Measurements from ENCODE around the gene KRT36. TPM values are rescaled to one million over a fixed set of nuclear protein-coding genes. Genes with fewer than 3 reads are reported as not detected.

KRT36 gene
- total and polyA plus RNA-seq, 2 experiments from 2014 or later: not detected

- peaks cover 12% of the 10 kb centered on the region; the same call in 1 of the 2 replicates for H3K4me1 ChIP-seq (ENCODE audit: insufficient read depth)
- DNase-seq (ENCODE audit: low spot score) (no peak), ATAC-seq (no peak)
- 0 out of 2 replicates have a peak, but pooled peaks cover 9% of the 10 kb centered on the region for H3K36me3 ChIP-seq (ENCODE audit: insufficient read depth)
- Mint-ChIP-seq H3K36me3 (ENCODE audit: low read depth) (peaks cover 20% of the 10 kb centered on the region), H3K27me3 (ENCODE audit: insufficient read depth, low read depth, poor library complexity) (peaks cover 18% of the 10 kb centered on the region), H3K9me3 (no peaks in the 10 kb centered on the region), H3K27ac (no peak overlapping the region), H3K4me1 (peaks cover 21% of the 10 kb centered on the region), H3K4me3 (no peak overlapping the region)
- H3K27ac ChIP-seq (ENCODE audit: low read depth): no peak overlapping the region
- H3K9me2 ChIP-seq (ENCODE audit: insufficient read depth): no peaks in the 10 kb centered on the region
- no peak for TF ChIP-seq ZNF331 (CRISPR knock-in tag; IDR thresholded peaks at IDR 0.05; ENCODE audit: low read depth)
- TF ChIP-seq CTCF (conservative IDR thresholded peaks at IDR 0.05; ENCODE audit: low read depth in 2 of 2): no peak
- no peak overlapping the region for H3K4me3 ChIP-seq
- H3K4me2 ChIP-seq: no peak overlapping the region
- H3F3A ChIP-seq (replicated peaks; ENCODE audit: low read depth): 0 out of 2 replicates have a peak, but pooled peaks cover 4% of the 10 kb centered on the region
- no peaks in the 10 kb centered on the region for H3K27me3 ChIP-seq (ENCODE audit: insufficient read depth)
- no peaks in the 10 kb centered on the region for H4K20me1 ChIP-seq (replicated peaks; ENCODE audit: insufficient read depth)
- H3K79me2 ChIP-seq (replicated peaks; ENCODE audit: insufficient read depth): no peaks in the 10 kb centered on the region
- no peak overlapping the region for H2AFZ ChIP-seq
These were observed 30.0 kb upstream of the KRT36 start for GRCh38 chr17:41519501-41520224.

GRCh38 chr17:41518789-41519449 lies 29.2 kb upstream of the KRT36 start, which contains the start of gene KRT15:
Gene KRT15 (minus strand): TSS chr17:41518890. CDS start chr17:41518827, 63 bp downstream.
- no peaks in the 10 kb centered on the region for H3K27me3 ChIP-seq (ENCODE audit: insufficient read depth)
- no peak for DNase-seq (ENCODE audit: low spot score)
- 0 out of 2 replicates have a peak, but pooled peaks cover 9% of the 10 kb centered on the region for H3K36me3 ChIP-seq (ENCODE audit: insufficient read depth)
- no peaks in the 10 kb centered on the region for H3K9me3 Mint-ChIP-seq
- H3K36me3 Mint-ChIP-seq (ENCODE audit: low read depth): peaks cover 13% of the 10 kb centered on the region
- ATAC-seq: no peak
- no peaks in the 10 kb centered on the region for H4K20me1 ChIP-seq (replicated peaks; ENCODE audit: insufficient read depth)
- H3K27ac ChIP-seq (ENCODE audit: low read depth): no peak within 1 kb of the TSS
- no peak within 1 kb of the TSS for H2AFZ ChIP-seq
- no peak within 1 kb of the TSS for H3K4me3 ChIP-seq
- H3K79me2 ChIP-seq (replicated peaks; ENCODE audit: insufficient read depth): no peaks in the 10 kb centered on the region
- peaks cover 21% of the 10 kb centered on the region for H3K4me1 Mint-ChIP-seq
- 0 out of 2 replicates have a peak, but pooled peaks cover 4% of the 10 kb centered on the region for H3F3A ChIP-seq (replicated peaks; ENCODE audit: low read depth)
- no peak within 1 kb of the TSS for H3K4me2 ChIP-seq
- peaks cover 12% of the 10 kb centered on the region; the same call in 1 of the 2 replicates for H3K4me1 ChIP-seq (ENCODE audit: insufficient read depth)
- no peaks in the 10 kb centered on the region for H3K9me2 ChIP-seq (ENCODE audit: insufficient read depth)
- H3K27ac Mint-ChIP-seq: no peak within 1 kb of the TSS
- TF ChIP-seq EZH2phosphoT487 (IDR thresholded peaks at IDR 0.05; ENCODE audit: unreplicated experiment) (no peak), REST (IDR thresholded peaks at IDR 0.05; ENCODE audit: unreplicated experiment) (no peak)
- H3K4me3 Mint-ChIP-seq: no peak within 1 kb of the TSS
- peaks cover 20% of the 10 kb centered on the region for H3K27me3 Mint-ChIP-seq (ENCODE audit: insufficient read depth, low read depth, poor library complexity)
